Activated CD8-positive, alpha-beta memory T cell treated with anti-CD3 and anti-CD28 coated beads, Interleukin-2, amount 50 U/mL, for 24 hours (primary cell): Measurements from ENCODE around the gene GMEB2.
"Not testable (repeated sequence)": the region's sequence is repeated elsewhere in the genome, so short reads cannot be mapped to it uniquely, and the experiment has no call there.

ENCODE experiments used
- DNase-seq: peaks from one replicate; pipeline ENCODE4 v3.0.0-alpha.2; 2020; ENCODE audit errors: extremely low read depth

Gene GMEB2

GRCh38 chr20:63657937-63658748 lies 31.2 kb upstream of the GMEB2 start, which contains the start of gene RTEL1:
TSS of gene RTEL1 (plus strand) at chr20:63658312. CDS start at chr20:63659403, 1,091 bp downstream.
- peak; percentile 74 for DNase-seq

GRCh38 chr20:63657260-63657936 lies 30.5 kb upstream of the GMEB2 start:
- no peak for DNase-seq

- no peak for DNase-seq
Observed at GRCh38 chr20:63656451-63656850, 29.6 kb upstream of the GMEB2 start.

DNA sequence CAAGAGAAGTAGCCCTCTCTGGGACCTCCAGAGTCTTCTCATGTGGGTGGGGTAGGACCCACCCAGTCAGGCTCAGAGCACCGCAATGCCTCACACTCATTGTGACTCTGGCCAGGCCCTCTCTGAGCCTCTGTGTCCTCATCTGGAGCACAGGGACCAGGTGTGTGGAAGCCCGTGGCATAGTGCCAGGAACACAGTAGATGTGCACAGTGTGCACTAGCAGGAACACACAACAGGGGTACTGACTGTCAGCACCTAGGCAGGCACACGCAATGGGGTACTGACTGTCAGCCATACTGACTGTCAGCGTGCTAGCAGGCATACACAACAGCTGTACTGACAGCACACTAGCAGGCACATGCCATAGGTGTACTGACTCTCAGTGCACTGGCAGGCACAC lies 28.3 kb upstream of the GMEB2 start:
- no peak for DNase-seq

- DNase-seq: no peak
Observed at GRCh38 chr20:63653974-63654668, 27.2 kb upstream of the GMEB2 start.

DNA sequence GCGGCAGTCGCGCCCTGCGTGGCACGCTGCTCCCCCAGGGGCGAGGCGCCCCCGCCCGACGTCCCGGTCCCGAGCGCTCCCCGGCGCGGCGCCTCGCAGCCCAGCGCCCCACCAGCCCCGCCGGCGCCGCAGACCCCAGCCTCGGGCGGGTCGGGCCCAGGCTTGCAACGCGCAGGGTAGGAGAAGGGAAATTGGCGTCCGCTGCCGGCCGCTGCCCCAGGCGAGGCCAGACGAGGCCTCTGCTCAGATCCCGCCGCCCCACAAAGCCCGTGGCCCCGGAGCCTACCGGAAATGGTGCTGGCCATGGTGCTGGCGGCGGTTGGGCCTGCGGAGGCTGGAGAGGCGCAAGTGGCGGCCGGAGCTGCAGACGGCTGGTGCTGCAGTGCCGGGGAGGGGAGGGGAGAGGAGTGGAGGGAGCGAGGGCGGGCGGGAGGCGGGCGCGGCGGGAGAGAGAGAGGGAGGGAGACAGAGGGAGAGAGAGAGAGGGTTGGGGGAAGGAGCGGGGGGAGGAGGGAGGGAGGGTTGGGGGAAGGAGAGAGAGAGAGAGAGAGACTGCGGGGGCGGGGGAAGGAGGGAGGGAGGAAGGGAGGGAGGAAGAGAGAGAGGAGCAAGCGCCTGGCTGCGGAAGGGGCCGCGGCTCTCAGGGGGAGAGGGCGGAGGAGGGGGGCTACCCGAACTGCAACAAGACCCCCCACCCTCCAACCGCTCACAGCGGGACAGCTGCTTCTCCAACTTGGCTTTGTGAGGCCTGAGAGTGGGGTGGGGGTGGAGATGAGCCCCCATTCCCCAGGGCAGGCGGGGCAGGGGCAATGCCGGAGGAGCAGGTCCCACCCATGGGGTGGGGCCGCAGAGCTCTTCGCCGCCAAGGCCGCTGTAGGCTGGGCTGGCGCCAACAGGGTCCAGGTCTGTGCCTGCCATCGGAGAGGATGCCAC lies 26.4 kb upstream of the GMEB2 start, which contains the start of gene STMN3:
STMN3 (minus strand) TSS at position 384 of the 933 bp plus-strand sequence; CDS start at position 305, 79 bp downstream.
- DNase-seq: no peak

DNA sequence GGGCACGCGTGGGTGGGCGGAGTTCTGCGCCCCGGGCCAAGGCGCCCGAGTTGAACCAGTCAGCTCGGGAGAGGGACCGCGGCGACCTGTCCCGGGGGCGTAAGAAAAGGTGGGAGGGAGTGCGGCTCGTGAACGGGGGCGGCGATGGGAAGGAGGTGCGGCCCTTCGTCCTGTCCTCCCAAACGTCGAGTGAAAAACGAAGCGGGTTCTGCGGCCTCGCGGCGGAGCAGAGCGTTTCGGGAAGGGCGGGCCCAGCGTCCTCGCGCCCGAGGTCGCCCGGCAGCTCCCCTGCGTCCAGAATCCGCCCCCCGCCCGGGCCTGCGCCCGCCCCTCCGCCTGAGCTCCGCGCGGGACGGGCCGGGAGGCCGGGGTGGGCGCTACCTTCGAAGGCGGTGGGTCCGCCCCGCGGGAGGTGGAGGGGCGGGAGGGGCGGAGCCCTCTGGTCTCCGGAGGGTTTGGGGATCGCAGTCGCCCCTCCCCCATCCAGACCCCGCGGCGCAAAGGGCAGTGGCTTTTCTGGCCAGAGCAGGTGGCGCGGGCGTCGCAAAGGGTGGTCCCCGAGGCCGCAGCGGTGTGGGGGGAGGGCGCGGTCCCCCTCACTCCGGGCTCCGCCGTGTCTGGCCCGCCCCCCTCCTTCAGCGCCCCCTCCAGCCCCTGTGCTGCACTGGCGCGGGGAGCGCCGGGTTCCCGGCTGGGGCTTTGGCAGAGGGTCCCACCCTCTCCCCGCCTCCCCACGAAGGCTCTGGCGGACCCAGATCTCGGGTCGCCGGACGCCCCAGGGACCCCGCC lies 25.5 kb upstream of the GMEB2 start:
- DNase-seq: no peak

DNA sequence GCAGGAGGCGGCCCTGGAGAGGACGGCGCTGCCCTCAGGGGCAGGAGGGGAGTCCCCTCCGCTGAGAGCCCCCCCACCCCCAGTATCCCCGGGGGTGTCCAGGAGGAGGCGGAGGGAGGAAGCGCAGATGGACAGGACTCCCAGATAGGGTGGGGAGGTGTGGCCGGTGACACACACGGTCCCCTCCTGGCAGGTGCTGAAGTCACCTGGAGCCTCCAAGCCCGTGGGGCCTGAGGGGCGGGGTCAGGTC lies 25.0 kb upstream of the GMEB2 start:
- no peak for DNase-seq

- DNase-seq: not testable (repeated sequence)
Observed at GRCh38 chr20:63650486-63650885, 23.6 kb upstream of the GMEB2 start.

GRCh38 chr20:63648895-63649589 lies 22.1 kb upstream of the GMEB2 start:
- no peak for DNase-seq

GRCh38 chr20:63648190-63648589 lies 21.3 kb upstream of the GMEB2 start:
- DNase-seq: no peak

- no peak for DNase-seq
Observed at GRCh38 chr20:63645218-63645617, 18.3 kb upstream of the GMEB2 start.

GRCh38 chr20:63643946-63644345 lies 17.0 kb upstream of the GMEB2 start:
- no peak for DNase-seq

- DNase-seq: no peak
Observed at GRCh38 chr20:63643499-63643898, 16.6 kb upstream of the GMEB2 start.

GRCh38 chr20:63642527-63643247 lies 15.8 kb upstream of the GMEB2 start:
- no peak for DNase-seq

DNA sequence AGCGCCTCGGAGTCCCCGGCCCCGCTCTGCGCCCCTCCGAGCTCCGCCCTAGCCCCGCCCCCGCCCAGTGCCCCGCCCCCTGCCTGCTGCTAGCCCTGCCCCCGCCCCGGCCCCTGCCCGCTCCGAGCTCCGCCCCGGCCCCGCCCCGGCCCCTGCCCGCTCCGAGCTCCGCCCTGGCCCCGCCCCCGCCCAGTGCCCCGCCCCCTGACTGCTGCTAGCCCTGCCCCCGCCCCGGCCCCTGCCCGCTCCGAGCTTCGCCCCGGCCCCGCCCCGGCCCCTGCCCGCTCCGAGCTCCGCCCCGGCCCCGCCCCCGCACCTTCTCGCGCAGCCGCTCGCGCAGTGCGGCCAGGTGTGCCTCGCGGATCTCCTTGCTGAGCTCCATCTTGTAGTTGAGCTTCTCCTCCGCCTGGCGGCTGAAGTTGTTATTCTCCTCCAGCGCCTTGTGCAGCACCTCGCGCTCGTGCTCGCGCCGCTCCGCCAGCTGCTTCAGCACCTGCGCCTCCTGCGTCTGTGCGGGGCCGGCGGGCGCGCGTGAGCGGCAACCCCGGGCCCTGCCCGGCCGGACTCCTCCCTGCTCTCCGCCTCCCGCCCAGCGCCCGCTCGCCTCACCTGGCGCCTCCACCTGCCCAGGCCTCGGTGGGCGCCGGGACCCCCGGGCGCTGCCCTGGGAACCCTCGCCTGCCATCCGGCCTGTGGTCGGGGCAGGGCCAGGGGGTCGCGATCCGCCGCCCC lies 15.1 kb upstream of the GMEB2 start:
- DNase-seq: peak; percentile 90

DNA sequence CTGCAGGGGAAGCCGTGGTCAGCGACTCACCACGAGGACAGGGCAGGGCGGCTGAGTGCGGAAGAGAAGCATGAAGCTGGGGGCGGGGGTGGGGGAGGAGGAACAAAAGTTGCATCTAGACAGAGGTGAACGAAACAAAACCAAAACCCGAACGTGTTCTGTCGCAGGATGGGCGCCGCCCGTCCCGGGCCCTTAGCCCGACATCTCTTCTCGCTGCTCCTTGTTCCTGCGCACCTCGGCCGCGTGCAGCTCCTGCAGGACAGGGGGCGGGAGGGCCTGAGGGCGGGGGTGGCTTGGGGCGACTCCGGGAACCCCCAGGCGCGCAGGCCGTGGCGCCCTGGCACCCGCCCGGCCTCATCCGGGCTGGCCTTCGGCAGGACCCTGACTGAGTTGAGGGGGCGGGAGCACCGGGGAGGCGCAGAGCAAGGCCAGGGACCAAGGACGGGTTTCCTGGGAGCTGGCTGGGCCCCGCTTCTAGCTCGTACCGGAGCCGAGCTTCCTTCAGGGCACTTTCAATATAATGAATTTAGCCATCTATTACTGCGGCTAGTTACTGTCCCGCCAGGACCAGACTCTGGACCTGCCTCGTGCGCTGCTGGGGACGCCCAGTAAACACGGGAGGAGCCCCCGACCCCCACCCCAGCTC lies 14.4 kb upstream of the GMEB2 start:
- no peak for DNase-seq

DNA sequence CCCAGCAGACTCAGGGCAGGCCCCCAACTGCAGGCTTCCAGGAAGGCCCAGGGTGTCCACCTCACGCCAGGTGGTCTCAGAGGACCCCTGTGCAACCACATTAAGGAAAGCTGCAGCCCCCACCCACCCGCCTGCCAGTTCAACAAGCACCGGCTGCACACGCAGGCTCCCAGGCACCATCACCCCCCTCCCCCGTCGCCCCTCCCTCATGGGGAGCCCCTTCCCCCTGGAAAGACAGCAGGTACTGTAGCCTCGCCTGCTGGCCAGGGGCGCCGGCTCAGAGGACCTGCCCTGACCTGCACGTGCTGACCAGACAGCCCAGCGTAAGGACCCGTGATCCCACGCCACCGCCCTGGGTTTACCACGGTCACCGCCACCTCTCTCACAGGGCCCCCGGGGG lies 13.8 kb upstream of the GMEB2 start:
- not testable (repeated sequence) for DNase-seq
